ENCODE measurements around the gene TDRD7. TPM values are rescaled to one million over a fixed set of nuclear protein-coding genes. Genes with fewer than 3 reads are reported as not detected.

TDRD7 gene
- polyA plus RNA-seq, 1 experiment, result 5.4 TPM

- H3K4me3 ChIP-seq (ENCODE audit: low read depth, low read length), result no peak overlapping the region
- H3K36me3 ChIP-seq (ENCODE audit: control insufficient read depth, insufficient read depth, low read length), result no peaks in the 10 kb centered on the region
- no peak for DNase-seq (ENCODE audit: low read depth)
- POLR2A ChIA-PET, result no interaction called here
- no peaks in the 10 kb centered on the region for H3K27me3 ChIP-seq (ENCODE audit: control insufficient read depth, insufficient read depth, low read length)
- CTCF ChIA-PET, result no interaction called here
- no peak for TF ChIP-seq CTCF (IDR thresholded peaks at IDR 0.05; ENCODE audit: insufficient read depth, low read depth, low read length)
Observed at GRCh38 chr9:97527626-97528528, 116.0 kb downstream of the TDRD7 start.

- H3K36me3 ChIP-seq (ENCODE audit: control insufficient read depth, insufficient read depth, low read length), result no peaks in the 10 kb centered on the region
- TF ChIP-seq CTCF (IDR thresholded peaks at IDR 0.05; ENCODE audit: insufficient read depth, low read depth, low read length), result no peak
- H3K4me3 ChIP-seq (ENCODE audit: low read depth, low read length), result no peak overlapping the region
- no peak for DNase-seq (ENCODE audit: low read depth)
- ChIA-PET CTCF (no interaction called here), POLR2A (no interaction called here)
- H3K27me3 ChIP-seq (ENCODE audit: control insufficient read depth, insufficient read depth, low read length), result no peaks in the 10 kb centered on the region
Observed at GRCh38 chr9:97528529-97529230, 116.8 kb downstream of the TDRD7 start.

GRCh38 chr9:97529363-97530076, 117.6 kb downstream of the TDRD7 start:
- CTCF ChIA-PET, result no interaction called here
- Histone ChIP-seq H3K36me3 (ENCODE audit: control insufficient read depth, insufficient read depth, low read length) (no peaks in the 10 kb centered on the region), H3K27me3 (ENCODE audit: control insufficient read depth, insufficient read depth, low read length) (no peaks in the 10 kb centered on the region), H3K4me3 (ENCODE audit: low read depth, low read length) (no peak overlapping the region)
- no peak for DNase-seq (ENCODE audit: low read depth)
- TF ChIP-seq CTCF (IDR thresholded peaks at IDR 0.05; ENCODE audit: insufficient read depth, low read depth, low read length), result no peak
- POLR2A ChIA-PET, result no interaction called here

- Histone ChIP-seq H3K27me3 (ENCODE audit: control insufficient read depth, insufficient read depth, low read length) (no peaks in the 10 kb centered on the region), H3K4me3 (ENCODE audit: low read depth, low read length) (no peak overlapping the region), H3K36me3 (ENCODE audit: control insufficient read depth, insufficient read depth, low read length) (no peaks in the 10 kb centered on the region)
- ChIA-PET CTCF (no interaction called here), POLR2A (no interaction called here)
- DNase-seq (ENCODE audit: low read depth), result no peak
- no peak for TF ChIP-seq CTCF (IDR thresholded peaks at IDR 0.05; ENCODE audit: insufficient read depth, low read depth, low read length)
Observed at GRCh38 chr9:97531888-97532376, 120.0 kb downstream of the TDRD7 start.

GRCh38 chr9:97534185-97534584, 122.3 kb downstream of the TDRD7 start:
- CTCF ChIA-PET, result no interaction called here
- no peak for TF ChIP-seq CTCF (IDR thresholded peaks at IDR 0.05; ENCODE audit: insufficient read depth, low read depth, low read length)
- Histone ChIP-seq H3K4me3 (ENCODE audit: low read depth, low read length) (no peak overlapping the region), H3K36me3 (ENCODE audit: control insufficient read depth, insufficient read depth, low read length) (no peaks in the 10 kb centered on the region), H3K27me3 (ENCODE audit: control insufficient read depth, insufficient read depth, low read length) (no peaks in the 10 kb centered on the region)
- DNase-seq (ENCODE audit: low read depth), result no peak
- POLR2A ChIA-PET, result no interaction called here
